Activated T-helper 9 cell treated with anti-CD3 and anti-CD28 coated beads, Interleukin-2, amount 50 U/mL, for 16 hours (primary cell): Measurements from ENCODE around the gene KDM4C.

Source experiments
- DNase-seq: peaks from one replicate; pipeline ENCODE4 v3.0.0-alpha.2; 2020; ENCODE audit warnings: low read depth

KDM4C gene

DNA sequence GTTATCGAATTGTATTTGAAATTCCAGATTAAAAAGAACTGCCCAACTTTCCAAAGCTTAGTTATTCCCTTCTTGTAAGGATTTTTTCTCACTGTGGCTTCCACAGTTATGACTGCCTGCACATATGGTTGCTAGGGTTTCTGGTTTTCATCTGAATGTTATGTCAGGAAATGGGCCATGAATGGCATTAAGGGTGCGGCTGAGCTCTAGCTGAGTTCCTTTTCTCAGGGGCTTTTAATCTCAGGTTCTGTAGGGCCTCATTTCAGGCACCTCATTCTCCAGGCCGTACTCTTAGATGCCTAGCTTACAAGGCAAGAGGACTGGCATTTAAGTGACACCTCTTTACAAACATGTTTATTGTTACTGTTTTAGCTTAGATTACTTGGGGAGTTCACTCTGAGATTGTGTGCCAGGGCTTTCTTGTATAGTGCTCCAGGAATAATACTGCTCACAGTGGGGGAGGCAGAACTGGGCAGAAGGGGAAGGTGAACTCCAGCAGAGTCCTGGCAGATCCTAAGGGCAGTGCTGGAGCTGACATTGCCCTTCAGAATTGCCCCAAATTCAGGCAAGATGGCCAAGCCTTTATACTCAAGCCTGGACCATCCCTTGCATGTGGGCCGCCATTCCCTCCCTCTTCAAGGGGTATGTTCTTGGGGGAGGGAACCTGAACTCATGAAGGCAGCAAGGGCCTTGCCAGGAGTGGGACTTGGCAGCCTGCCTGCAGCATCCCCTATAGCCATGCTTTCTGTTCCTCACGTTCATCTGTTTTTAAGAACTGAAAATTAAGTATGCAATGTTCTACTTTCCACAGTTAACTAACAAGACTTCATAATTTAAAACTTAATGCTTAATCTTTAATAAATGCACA lies 111.5 kb downstream of the KDM4C start:
- no peak for DNase-seq

DNA sequence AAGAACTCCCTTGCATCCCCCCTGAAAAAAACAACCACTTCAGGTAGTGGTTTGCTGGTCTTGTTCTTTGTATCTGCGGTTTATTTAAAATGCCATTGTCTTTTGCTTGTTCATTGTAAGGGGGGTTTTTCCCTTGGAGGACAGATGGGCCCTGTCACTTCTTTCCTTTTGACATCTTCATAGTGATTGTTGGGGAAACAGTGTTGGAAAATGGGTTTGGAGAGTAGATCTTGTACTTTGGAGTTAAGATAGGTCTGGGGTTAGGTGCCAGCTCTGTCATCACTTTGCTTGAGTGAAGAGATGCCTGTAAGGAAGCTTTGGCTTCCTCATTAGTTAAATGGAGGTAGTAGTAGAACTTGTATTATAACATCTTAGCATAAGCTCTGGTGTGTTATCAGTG lies 112.4 kb downstream of the KDM4C start:
- DNase-seq, result no peak

DNA sequence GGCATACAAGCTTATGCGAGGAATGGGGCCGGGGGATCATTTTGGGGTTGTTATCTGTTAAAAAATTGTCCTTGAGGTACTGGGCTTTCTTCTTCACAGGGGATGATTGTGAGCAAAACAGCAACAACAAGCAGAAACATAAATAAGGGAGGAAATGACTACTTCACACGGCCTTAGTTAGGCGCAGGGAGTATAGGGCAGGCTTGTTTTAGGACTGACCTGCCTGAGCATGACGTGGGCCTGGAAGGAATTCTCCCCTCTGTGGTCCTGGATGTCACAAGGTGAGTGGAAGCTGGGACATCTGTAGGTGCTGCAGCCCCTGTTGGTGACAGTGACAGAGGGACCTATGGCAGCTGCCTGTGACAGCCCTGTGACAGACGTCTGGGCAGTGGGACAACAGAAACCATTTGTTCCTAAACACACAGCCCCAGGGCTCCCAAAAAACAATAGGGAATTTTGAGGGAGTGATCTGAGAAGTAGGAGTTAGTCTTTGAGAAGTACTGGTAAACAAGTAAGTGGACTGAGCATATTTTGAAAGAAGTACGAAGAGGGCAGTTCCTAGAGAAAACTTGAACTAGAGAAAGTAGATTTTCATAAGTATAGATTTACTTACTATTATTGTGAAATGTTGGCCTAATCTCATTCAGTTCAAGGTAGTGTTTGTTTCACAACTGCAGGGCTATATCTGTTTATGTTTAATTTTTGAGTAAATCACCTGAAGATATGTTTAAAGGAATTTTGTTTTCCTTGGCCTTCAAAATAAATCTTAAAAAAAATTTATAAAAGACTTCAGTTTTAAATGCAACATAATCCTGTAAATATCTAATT lies 113.1 kb downstream of the KDM4C start:
- DNase-seq, result no peak

DNA sequence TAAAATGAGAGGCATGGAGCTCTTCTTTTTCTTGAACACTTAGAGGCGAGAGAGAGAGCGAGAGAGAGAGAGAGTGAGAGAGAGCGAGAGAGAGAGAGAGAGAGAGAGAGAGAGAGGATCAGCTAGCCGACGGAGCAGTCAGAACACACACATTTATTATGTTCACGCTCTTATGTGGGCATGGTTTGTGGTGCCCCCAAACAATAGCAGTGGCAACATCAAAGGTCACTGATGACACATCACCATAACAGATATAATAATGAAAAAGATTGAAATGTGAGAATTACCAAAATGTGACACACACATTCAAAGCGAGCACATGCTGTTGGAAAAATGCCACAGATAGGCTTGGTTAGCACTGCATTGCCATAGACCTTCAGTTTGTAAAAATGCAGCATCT lies 116.1 kb downstream of the KDM4C start:
- DNase-seq, result no peak

DNA sequence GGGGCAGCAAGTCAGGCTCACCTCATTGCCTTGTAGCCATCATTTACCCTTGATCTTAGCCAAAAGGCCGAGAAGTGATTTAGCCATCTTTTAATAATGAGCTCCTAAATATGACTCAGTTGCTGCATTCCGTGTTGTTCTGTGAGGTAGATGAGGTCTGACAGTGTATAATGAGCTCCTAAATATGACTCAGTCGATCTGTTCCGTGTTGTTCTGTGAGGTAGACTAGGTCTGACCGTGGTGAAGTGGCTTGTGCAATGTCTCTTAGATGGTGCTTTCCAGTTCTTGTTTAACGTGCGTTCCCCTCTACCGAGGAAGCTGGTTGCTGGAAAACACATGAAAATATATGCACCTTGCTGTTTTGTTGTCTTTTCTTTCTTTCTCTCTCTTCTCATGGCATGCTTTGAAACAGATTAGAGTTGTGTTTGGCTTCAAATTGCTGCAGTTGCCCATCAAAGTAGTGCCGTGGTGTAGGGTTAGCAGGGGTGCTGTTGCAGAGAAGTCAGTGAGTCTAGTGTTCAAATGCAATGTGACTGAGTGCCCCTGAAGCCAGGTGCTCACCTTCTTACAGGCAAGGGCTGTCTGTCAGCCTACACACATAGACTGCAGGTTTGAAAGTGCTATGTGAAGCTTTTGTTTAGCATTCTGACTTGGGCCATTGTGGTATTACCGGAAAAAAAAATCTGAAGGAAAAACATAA lies 118.6 kb downstream of the KDM4C start:
- DNase-seq, result no peak

DNA sequence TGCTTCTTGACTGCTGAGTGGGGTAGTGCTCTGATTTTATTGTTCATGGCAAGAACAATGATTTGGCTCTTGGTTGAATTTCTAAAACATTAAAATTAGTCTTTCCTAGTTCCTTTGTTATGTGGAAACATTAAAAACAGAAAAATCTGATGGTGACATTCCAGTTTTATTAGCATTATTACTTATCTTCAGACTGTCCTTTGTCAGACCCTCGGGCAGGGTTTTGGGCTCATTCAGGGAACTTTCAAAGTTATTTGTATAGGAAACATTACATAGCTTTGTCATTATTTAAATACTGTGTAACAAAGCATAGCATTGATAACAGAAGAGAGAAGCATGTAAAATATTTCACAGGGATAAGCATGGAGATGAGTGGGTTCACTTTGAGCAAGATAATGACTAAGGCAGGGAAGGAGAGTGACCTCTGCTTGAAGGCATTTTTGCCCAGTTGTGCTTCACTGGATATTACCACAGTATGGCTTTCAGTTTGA lies 119.9 kb downstream of the KDM4C start:
- DNase-seq, result no peak

DNA sequence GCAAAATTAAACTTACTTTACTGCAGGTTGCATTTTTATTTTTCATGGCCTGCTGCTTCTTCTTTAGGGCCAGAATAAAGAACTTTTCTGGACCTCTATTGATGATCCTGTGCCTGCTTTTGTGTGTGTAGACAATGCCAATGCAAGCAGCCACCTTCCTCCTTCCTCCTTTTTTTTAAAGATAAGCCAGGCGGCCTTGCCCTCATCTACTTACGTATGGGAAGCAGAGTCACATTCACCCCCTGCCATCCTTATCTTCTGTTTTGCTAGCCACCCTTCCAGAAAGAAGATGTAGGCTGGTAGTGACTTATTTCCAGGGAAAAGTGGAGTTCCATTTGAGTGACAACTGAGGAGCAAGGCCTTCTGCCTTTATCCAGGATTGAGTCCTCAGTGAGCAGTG lies 122.9 kb downstream of the KDM4C start:
- DNase-seq, result no peak

DNA sequence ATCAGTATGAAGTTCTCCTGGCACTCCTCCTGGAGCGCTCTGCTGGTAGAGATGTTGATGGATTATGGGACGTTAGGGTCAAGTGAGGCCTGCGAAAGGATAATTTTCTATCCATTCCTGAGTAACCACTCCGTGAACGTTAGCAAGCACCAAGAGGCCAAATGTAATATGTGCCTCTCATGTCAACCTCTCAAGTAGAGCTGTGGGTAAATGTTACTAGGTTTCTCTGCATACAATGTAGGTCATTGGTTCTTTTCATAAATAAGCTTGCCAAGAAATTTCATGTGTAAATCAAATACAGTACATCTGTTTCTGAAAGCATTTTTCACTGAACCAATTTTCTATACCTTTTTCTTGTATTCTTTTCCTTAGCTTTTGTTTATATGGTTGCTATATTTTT lies 126.3 kb downstream of the KDM4C start:
- no peak for DNase-seq

DNA sequence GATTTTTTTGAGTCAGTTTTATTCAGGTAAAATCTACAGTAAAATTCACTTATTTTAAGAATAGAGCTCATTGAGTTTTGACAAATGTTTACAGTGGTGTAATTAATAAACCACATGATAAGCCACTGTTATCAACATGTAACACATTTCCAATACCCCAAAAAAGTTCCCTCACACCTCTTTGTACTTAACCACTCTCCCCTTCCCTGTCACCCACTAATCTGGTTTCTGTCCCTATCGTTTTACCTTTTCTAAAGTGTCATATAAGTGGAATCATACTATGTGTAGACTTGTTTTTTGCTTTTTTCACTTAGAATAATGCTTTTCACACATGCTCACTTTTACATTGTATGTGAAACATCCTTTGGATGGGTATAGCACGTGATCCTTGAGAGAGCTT lies 127.2 kb downstream of the KDM4C start:
- no peak for DNase-seq

DNA sequence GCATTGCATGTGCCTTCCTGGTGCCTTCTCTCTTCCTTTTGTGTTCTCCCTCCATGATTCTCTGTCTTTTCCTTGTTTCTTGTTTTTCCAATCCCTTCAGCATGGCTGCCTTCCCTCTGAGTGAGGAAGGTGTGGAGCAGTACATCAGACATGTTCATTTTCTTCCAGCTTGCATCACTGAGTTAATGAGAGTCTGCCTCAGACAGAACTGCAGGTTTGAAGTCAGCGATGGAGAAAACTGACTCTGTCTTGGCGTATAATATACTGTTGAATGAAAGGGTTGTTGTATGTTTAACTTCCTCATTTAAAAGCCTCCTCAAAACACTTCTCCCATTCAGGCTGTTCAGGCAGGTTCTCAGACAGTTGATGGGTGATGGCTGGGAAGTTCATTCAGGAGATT lies 129.3 kb downstream of the KDM4C start:
- no peak for DNase-seq

DNA sequence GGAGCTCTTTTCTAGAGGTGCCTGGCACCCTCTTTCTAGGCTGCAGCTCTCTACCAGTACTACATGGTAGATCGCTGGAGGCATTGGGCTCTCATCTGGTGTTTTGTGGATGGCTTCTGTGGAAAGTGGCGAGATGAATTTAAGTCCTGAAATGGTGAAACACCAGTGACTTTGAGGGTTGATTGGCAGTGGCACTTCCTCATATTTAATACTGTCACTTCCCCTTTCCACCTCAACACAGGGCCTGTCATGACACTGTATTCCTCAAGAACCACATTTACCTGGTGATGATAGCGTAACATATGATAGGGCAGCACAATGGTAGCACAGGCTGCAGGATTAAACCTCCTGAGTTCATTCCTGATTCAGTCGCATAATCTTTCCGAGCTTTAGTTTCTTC lies 132.1 kb downstream of the KDM4C start:
- DNase-seq, result no peak

DNA sequence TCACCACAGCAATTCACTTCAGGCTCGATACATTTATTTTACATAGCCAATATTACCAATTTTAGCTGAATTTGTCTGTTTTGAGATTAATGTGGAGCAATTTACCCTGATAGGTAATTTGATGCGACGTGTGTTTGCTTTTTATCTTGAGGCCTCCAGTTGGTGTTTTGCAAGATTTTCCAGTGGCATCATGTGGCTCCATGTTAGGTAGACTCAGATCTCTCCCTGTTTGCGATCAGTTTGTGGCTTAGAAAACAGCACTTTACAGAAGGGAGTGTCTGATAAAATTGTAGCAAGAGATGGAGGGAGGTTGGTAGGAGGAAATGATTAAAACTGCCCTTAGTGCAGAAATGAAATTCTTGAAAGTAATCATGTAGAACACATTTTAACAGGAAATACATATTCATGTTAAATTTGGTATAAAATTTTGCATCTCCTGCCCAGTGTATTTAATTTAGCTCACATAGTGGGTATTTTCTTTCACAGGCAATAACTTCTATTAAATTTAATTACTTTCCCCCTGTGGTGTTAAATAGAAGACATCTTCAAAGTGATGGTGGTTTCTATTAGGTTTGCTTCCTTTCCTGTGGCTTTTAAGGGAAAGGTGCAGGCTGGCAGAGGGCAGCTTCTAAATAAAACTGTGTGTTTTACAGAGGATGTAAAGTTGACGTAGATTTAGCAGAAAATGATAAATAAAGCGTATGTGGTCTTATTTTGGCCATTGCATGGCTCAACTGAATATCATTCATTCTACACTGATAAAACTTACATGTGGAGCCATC lies 135.8 kb downstream of the KDM4C start:
- no peak for DNase-seq

DNA sequence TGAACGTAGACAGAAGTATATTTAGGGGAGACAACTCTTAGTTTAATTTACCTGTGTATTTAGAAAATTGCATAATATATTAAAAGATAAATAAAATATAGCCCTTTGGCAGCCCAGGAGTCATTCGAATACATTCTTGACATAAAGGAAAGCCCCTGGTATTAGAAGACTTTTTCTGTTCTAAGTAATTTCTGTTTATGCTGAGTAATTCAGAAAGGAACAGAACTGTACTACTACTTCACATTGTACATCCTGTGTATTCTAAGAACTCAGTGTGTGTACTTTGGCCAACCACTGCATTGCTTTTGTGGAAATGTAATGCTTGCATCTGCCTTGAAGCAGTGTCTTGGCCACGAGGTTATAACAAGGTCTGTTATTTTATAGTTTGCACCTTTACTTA lies 136.4 kb downstream of the KDM4C start:
- no peak for DNase-seq

DNA sequence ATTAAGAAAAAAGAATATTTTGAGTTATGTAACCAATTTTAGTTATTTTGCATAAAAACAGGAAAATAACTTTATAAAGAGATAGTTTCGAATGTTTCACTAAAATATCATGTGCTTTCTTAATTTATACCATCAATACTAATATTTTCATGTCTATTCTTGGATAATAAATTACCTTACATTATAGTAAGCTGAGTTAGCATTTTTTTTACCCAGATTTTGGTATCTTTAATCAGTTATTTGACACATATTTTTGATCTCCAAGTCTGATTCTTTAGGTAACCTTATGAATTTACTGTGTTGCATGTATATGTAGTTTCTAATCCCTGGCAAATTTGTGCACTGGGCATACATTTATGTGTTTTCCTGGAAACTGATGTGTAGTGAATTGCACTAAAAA lies 138.0 kb downstream of the KDM4C start:
- no peak for DNase-seq

DNA sequence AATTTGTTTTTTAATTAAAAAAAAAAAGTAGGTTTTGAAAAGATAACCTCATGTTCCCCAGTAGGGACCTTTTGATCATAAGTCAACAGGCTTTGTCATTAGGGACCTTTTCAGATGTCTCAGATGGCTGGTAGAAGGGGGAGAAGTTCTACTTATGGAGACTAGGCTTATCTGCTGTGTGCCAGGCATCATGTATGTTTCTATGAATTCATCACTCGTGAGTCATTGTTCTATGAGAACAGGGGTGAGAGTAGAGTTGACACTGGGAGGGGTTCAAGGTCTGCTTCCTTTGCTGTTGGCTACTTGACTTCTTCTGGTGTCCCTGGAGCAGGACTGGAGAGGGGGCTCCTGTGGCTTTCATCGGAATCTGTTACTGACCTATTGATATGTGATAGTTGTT lies 138.8 kb downstream of the KDM4C start:
- no peak for DNase-seq

DNA sequence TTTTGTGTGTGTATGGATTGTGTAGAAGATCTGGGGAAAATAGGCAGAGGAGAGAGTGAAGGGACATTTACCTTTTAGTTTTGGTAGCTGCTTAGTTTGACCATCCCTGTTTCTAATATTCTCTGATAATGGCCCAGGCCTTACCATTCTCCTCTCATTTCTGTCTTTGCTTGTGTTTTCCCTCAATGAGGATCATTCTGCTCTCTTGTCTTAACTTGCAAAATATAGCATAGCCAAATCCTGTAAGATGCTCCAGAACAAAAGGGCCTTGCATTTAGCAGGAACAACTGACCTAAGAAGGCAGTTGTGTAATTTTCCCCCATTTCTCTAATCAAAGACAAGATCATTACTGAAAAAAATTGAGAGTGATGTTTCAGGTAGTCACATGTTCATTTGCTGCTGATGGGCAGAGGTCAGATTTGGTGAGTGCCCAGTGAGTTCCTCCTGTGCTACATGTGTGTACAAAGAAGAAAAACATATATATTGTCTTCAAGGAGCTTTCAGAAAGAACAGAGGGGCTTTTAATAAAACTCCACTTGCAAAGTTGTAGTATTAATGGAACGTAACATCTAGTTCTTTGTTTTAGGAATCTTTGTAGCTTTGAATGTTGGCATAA lies 139.5 kb downstream of the KDM4C start:
- DNase-seq, result no peak

DNA sequence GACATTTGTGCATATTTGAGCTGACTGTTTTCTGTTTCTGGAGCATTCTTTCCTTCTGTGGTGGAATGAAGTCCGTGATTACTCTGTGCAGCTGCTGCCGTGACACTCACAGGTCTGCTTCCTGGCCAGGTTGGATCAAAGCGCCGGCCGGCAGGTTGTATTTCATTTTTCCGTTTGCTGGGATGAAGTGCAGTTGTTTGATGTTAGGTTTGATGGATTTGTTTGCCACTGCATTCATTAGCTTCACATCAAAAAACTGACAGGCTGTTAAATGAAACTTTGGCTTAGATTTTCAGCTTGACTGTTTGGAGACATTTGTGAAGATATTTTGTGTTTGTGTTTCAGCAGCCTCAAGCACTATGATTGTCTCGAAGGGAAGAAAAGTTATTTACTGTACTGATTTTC lies 140.1 kb downstream of the KDM4C start:
- no peak for DNase-seq

DNA sequence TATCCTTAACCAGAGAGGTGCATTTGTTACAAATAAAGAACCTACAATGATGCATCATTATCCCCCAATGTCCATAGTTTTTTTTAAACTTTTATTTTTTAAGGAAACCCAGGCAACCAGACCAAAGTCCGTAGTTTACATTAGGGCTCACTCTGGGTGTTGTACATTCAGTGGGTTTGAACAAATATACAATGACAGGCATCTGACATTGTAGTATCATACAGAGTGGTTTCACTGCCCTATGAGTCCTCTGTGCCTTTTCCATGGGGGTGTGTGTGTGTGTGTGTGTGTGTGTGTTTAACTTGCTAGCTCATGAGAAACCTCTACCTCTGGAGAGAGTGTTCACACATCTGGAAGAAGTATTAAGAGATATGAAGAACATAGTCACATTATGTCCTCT lies 141.5 kb downstream of the KDM4C start:
- no peak for DNase-seq

DNA sequence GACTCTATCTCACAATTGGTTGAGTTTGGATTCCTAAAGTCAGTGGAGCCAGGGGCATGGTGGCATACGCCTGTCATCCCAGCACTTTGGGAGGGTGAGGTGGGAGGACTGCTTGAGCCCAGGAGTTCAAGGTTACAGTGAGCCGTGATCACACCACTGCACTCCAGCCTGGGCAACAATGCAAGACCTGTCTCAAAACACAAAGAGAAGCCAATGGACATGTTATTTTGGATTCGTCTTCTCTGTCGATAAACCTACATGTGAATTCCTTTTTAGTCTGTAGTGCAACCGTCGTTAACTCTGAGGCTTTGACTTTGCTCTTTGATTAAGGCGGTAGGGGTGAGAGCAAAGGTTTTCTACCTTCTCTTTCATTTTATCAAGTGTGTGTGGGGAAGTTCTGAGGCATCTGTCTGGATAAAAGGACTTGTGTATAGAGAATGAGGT lies 142.7 kb downstream of the KDM4C start:
- no peak for DNase-seq

DNA sequence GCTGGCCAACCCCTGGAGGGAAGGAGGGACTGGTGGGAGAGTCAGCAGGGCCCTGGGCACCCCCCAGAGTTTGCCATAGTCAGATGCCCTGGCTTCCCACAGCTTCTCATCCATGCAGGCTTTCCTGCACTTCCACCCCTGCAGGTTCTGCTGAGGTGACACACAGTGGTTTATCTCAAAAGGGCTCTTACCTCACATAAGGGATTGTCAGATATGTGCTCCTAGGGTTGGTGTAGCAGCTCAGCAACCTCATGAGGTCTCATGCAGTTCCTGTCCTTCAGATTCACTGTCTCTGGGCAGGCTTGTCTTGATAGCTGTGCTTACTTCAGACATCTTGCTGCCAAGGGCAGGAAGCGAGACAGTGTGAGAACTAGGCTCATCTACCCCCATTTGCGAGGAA lies 143.4 kb downstream of the KDM4C start:
- DNase-seq, result no peak

DNA sequence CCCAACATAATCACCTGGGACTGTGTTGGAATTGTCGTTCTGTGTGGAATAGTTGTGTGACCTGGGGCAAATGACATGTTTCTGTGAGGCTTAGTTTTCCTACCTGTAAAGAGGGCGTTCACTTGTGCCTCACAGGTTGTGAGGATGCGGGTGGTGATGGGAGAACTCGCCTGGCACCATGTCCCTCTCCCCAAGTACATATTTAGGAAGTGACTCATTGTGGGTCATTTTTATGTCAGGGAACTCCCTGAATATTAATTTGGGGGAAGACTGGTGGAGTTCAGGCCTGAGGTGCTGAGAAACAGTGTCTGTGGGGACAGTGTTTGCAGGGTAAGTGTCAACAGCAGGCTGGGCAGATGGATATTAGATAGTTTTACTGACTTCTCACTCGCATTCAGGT lies 144.7 kb downstream of the KDM4C start:
- no peak for DNase-seq
